Smooth muscle cell (in vitro differentiated cells): ENCODE measurements around the gene ERC2. TPM values are rescaled to one million over a fixed set of nuclear protein-coding genes. Genes with fewer than 3 reads are reported as not detected.

ENCODE experiments used
- DNase-seq: peaks from one replicate; lab custom pipeline; 2025; ENCODE audit not compliant: unreplicated experiment; lab: John Stamatoyannopoulos, UW
- H2AFZ ChIP-seq: fragments of 200-600 bp; sonication (generic); 2 replicates; pipeline ENCODE4 v1.6.0; 2016; ENCODE audit warnings: antibody characterized with exemption, low read depth, mild to moderate bottlenecking
- H3F3A ChIP-seq: fragments of 200-600 bp; sonication (generic); 2 replicates; pipeline ENCODE4 v1.6.0; 2017; ENCODE audit warnings: antibody characterized with exemption, low read depth
- H3K27ac ChIP-seq: fragments of 200-600 bp; sonication (generic); 2 replicates; pipeline ENCODE4 v1.5.1; 2016; ENCODE audit warnings: low read depth, mild to moderate bottlenecking
- H3K27me3 ChIP-seq: fragments of 200-600 bp; sonication (generic); 2 replicates; pipeline ENCODE4 v1.6.1; 2016; ENCODE audit warnings: low read depth, mild to moderate bottlenecking
- H3K36me3 ChIP-seq: fragments of 200-600 bp; sonication (generic); 2 replicates; pipeline ENCODE4 v1.5.1; 2016; ENCODE audit warnings: low read depth
- H3K4me1 ChIP-seq: fragments of 200-600 bp; sonication (generic); 2 replicates; pipeline ENCODE4 v1.5.1; 2016; ENCODE audit warnings: low read depth
- H3K4me2 ChIP-seq: fragments of 200-600 bp; sonication (generic); 2 replicates; pipeline ENCODE4 v1.6.0; 2016; ENCODE audit warnings: mild to moderate bottlenecking
- H3K4me3 ChIP-seq: fragments of 200-600 bp; sonication (generic); 2 replicates; pipeline ENCODE4 v1.5.1; 2016; ENCODE audit warnings: mild to moderate bottlenecking
- H3K79me2 ChIP-seq: fragments of 200-600 bp; sonication (generic); 2 replicates; pipeline ENCODE4 v1.6.0; 2016; ENCODE audit warnings: low read depth, mild to moderate bottlenecking
- H3K9ac ChIP-seq: fragments of 200-600 bp; sonication (generic); 2 replicates; pipeline ENCODE4 v1.6.0; 2016; ENCODE audit warnings: low read depth
- H3K9me3 ChIP-seq: fragments of 200-600 bp; sonication (generic); replicated peaks from 2 replicates; pipeline ENCODE4 v1.5.1; 2016; ENCODE audit warnings: low read depth
- H4K20me1 ChIP-seq: fragments of 200-600 bp; sonication (generic); 2 replicates; pipeline ENCODE4 v1.6.0; 2016; ENCODE audit warnings: low read depth
- CTCF ChIP-seq: fragments of 200-600 bp; sonication (generic); IDR thresholded peaks from 2 replicates; pipeline ENCODE4 v1.5.1; 2017; ENCODE audit warnings: borderline replicate concordance, mild to moderate bottlenecking, antibody characterized with exemption; ENCODE audit not compliant: insufficient read depth, poor library complexity, severe bottlenecking
- WGBS: methylation state at CpG from one replicate; pipeline ENCODE4 v1.1.7; 2016; ENCODE audit warnings: low lambda C conversion rate; 5-methylcytosine and 5-hydroxymethylcytosine counted together
- polyA plus RNA-seq: library from polyadenylated mRNA; unstranded; fragments of >200 nt; fragmentation: Nextera tagmentation; extraction: Ambion mirVana; gene quantifications from 2 replicates; pipeline ENCODE4 v1.2.1, GENCODE V29; 2016
- total RNA-seq: library from RNA; depleted of rRNA; stranded (reverse); fragments of >200 nt; gene quantifications from 2 replicates; pipeline ENCODE4 v1.2.3, GENCODE V29; 2014

The ERC2 gene
- total and polyA plus RNA-seq, 2 experiments from 2014 or later, result 1.1 TPM; not detected in 1

GRCh38 chr3:55719508-55719907 lies 748.8 kb downstream of the ERC2 start:
- no peak for TF ChIP-seq CTCF

GRCh38 chr3:55719006-55719405 lies 749.3 kb downstream of the ERC2 start:
- no peak overlapping the region for H3K9ac ChIP-seq
- no peak for TF ChIP-seq CTCF

More at GRCh38 chr3:55719508-55719907, 748.8 kb downstream of the ERC2 start:
- Histone ChIP-seq H3K4me1 (no peaks in the 10 kb centered on the region), H3K4me2 (no peak overlapping the region), H4K20me1 (no peaks in the 10 kb centered on the region), H3K9me3 (no peaks in the 10 kb centered on the region), H3K9ac (no peak overlapping the region), H2AFZ (no peak overlapping the region), H3K27me3 (no peaks in the 10 kb centered on the region), H3F3A (no peaks in the 10 kb centered on the region), H3K27ac (no peak overlapping the region), H3K4me3 (no peak overlapping the region), H3K79me2 (no peaks in the 10 kb centered on the region), H3K36me3 (no peaks in the 10 kb centered on the region)
- no peak for DNase-seq

GRCh38 chr3:55718521-55718921 lies 749.7 kb downstream of the ERC2 start:
- Histone ChIP-seq H2AFZ (no peak overlapping the region), H3K9ac (no peak overlapping the region), H3K4me3 (no peak overlapping the region), H3K36me3 (no peaks in the 10 kb centered on the region), H3K27ac (no peak overlapping the region), H3K27me3 (no peaks in the 10 kb centered on the region), H3K4me1 (no peaks in the 10 kb centered on the region), H3K4me2 (peak overlapping the region; percentile 19), H4K20me1 (no peaks in the 10 kb centered on the region), H3K9me3 (no peaks in the 10 kb centered on the region), H3K79me2 (no peaks in the 10 kb centered on the region), H3F3A (no peaks in the 10 kb centered on the region)
- WGBS, result 73% methylated on average over 1 of the region's 1 CpG
- DNase-seq, result no peak
- TF ChIP-seq CTCF, result no peak

More at GRCh38 chr3:55719006-55719405, 749.3 kb downstream of the ERC2 start:
- no peak for DNase-seq
- H3F3A ChIP-seq, result no peaks in the 10 kb centered on the region
- H3K4me3 ChIP-seq, result no peak overlapping the region
- H3K36me3 ChIP-seq, result no peaks in the 10 kb centered on the region
- no peak overlapping the region for H3K27ac ChIP-seq
- no peaks in the 10 kb centered on the region for H3K79me2 ChIP-seq
- H2AFZ ChIP-seq, result no peak overlapping the region
- H3K9me3 ChIP-seq, result no peaks in the 10 kb centered on the region
- no peaks in the 10 kb centered on the region for H4K20me1 ChIP-seq
- 46% methylated on average over 3 of the region's 3 CpGs for WGBS
- peak overlapping the region; percentile 19 for H3K4me2 ChIP-seq
- no peaks in the 10 kb centered on the region for H3K27me3 ChIP-seq
- H3K4me1 ChIP-seq, result no peaks in the 10 kb centered on the region

- Histone ChIP-seq H3K27me3 (no peaks in the 10 kb centered on the region), H3K9ac (no peak overlapping the region), H3K9me3 (no peaks in the 10 kb centered on the region), H3K4me1 (no peaks in the 10 kb centered on the region), H3K36me3 (no peaks in the 10 kb centered on the region), H3F3A (no peaks in the 10 kb centered on the region), H3K27ac (no peak overlapping the region), H2AFZ (no peak overlapping the region), H3K4me3 (no peak overlapping the region), H3K79me2 (no peaks in the 10 kb centered on the region), H4K20me1 (no peaks in the 10 kb centered on the region), H3K4me2 (peak overlapping the region; percentile 10)
- 26% methylated on average over 4 of the region's 4 CpGs for WGBS
- DNase-seq, result no peak
- no peak for TF ChIP-seq CTCF
These were observed 750.2 kb downstream of the ERC2 start for GRCh38 chr3:55718074-55718473.
